HG02981 (cell line): ENCODE results near the gene GRM7.

Source experiments
- ATAC-seq: cut with Tn5 transposase; IDR thresholded peaks from one replicate; pipeline ENCODE4 v1.9.1; 2021; ENCODE audit warnings: mild to moderate bottlenecking, moderate library complexity; ENCODE audit not compliant: unreplicated experiment

The GRM7 gene

GRCh38 chr3:7562892-7563291, 702.0 kb downstream of the GRM7 start:
- ATAC-seq, result no peak

DNA sequence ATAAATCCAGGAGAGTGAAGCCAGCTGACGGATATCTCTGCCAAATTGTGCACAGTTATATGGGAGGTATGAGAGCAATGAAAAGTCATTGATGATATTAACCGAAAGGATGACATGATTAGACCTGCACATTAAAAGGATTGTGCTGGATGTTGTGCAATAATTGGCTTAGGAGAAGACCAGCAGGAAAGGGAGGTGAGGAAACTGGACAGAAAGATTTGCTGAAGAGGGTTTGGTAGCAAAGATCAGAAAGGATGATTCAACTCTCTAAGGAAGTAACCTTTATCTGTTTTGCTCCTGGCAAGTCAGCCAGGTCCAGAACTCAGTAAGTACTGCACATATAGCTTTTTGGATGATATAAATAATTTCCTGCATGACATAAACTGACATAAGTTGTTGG, 704.7 kb downstream of the GRM7 start:
- ATAC-seq, result no peak

- ATAC-seq, result no peak
Measured at GRCh38 chr3:7567160-7567559, 706.2 kb downstream of the GRM7 start.

DNA sequence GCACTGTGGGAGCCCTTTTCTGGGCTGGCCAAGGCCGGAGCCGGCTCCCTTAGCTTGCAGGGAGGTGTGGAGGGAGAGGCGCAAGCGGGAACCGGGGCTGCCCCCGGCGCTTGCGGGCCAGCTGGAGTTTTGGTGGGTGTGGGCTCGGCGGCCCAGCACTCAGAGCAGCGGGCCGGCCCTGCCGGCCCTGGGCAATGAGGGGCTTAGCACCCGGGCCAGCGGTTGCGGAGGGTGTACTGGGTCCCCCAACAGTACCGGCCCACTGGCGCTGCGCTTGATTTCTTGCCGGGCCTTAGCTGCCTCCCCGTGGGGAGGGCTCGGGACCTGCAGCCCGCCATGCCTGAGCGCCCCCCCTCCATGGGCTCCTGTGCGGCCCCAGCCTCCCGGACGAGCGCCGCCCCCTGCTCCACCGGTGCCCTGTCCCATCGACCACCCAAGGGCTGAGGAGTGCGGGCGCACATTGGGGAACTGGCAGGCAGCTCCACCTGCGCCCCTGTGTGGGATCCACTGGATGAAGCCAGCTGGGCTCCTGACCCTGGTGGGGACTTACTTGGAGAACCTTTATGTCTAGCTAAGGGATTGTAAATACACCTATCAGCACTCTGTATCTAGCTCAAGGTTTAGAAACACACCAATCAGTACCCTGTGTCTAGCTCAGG, 707.7 kb downstream of the GRM7 start:
- ATAC-seq, result no peak

- no peak for ATAC-seq
Measured at GRCh38 chr3:7573330-7573729, 712.4 kb downstream of the GRM7 start.

DNA sequence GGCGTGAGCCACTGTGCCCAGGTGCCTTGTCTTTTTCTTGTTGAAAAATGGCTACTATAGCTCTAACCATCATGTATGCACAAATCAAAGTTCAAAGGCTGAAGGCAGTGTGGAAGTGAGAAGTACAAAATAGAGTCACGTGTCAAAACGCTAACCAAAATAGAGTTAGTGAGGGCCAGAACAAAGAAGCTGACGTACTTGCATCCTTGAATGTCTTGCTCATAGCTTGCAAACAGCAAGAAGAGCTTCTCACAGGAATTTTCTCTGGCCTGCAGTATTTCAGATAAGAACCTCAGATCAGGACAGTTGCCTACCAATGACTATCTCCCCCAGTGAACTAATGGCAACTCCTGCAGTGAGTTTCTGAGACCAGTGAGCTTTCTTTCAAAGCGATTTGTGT, 713.5 kb downstream of the GRM7 start:
- no peak for ATAC-seq

GRCh38 chr3:7576071-7576470, 715.2 kb downstream of the GRM7 start:
- no peak for ATAC-seq

GRCh38 chr3:7576506-7576905, 715.6 kb downstream of the GRM7 start:
- ATAC-seq, result no peak

DNA sequence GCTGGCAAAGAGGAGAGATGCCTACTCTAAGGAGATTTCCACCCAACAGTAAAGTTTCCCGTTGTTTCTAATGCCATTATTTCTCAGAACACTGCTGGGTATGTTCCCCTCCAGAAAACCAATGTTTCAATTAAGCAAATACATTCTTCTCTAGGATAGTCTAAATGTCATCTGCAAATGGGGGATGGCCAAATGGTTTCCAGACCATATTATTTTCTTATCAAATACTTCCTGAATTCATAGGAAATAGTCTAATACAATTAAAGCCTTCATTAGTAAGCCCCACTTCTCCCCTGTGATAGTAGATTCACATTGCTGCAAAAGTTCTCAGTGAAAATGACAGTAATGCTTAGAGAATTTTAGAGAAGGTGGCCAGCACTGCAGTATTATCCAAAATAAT, 716.6 kb downstream of the GRM7 start:
- no peak for ATAC-seq

DNA sequence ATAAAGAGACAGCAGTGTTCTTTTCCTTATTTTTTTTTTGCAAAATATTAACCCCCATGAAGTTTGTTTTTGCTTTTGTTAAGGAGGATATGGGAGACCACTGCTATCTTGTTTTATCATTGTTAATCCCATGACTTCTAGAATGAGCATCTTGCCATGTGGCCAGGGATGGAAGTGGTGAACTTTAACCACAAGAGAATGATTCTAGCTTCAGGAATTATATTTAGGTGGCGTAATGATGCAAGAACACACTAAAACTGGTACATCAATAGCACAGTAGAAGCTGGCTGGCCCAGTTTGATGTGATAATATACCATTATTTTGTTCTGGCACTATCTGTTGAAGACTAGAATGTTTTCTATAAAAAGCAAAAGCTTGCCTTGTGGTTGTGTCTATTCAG, 720.9 kb downstream of the GRM7 start:
- ATAC-seq, result no peak

DNA sequence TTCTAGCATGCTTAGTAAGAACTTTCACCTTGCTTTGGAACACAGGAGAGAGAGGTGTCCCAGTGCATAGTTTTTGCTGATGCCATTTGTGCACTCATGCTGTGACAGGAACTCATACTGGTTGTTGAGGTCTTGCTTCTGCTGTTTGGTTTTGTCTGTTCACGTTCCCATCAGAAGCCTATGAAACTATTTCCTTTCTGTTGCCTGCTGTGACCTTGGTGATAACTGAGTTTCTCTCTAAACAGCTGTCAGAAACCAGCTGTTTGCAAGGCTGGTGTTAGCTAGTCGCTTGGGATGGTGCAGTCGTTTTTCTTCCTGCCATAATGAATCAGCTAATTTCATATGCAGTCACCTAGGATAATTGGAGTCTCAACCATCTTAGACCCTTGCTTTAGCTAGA, 724.1 kb downstream of the GRM7 start:
- no peak for ATAC-seq

GRCh38 chr3:7588236-7588635, 727.3 kb downstream of the GRM7 start:
- no peak for ATAC-seq

DNA sequence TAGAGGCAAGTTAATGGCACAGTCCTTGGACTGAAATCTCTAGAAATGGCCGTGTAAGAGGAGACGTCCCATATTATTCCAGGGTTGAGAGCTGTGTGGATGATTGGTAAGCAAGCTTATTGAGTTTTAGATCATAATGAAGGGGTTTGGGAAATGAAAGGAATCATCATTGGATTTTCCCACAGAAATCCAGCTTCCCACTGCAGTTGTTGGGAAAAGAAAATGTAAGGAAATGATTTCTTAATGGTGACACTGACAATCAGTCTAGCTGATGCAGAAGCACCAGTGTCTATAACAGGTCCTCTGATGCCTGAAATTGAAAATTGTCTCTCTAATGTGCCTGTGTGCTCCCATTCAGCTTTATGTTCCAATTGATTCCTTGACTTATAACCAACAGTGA, 728.6 kb downstream of the GRM7 start:
- no peak for ATAC-seq

GRCh38 chr3:7602297-7602696, 741.4 kb downstream of the GRM7 start:
- ATAC-seq, result no peak

GRCh38 chr3:7607083-7607482, 746.2 kb downstream of the GRM7 start:
- no peak for ATAC-seq

DNA sequence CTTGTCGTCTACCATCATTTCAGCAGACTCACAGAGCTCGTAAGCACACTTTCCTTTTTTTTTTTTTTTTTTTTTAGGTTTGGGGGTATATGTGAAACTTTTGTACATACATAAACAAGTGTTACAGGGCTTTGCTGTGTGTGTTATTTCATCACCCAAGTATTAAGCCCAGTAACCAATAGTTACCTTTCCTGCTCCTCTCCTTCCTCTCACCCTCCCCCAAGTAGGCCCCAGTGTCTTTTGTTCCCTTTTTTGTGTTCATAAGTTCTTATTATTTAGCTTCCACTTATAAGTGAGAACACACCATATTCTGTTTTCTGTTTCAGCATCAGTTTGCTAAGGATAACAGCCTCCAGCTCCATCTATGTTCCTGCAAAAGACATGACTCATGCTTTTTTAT, 746.8 kb downstream of the GRM7 start:
- ATAC-seq, result no peak

- ATAC-seq, result no peak
Measured at GRCh38 chr3:7610634-7611033, 749.7 kb downstream of the GRM7 start.

DNA sequence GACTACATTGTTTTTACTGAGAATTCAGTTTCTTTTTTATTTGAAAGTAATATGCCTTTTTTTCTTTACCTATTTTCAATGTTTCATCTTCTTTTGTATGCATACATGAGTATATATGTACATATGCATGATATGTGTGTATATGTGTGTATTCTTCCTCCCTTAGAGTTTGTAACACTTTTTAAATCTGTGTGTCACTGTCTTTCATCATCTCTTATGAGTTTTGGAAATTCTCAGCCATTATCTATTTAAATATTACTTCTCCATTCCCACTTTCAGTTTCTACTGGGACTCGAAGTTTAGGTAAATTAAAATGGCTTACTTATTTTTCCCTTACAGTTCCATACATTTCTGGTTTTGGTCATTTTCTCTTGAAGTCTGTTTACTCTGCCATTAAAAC, 754.1 kb downstream of the GRM7 start:
- no peak for ATAC-seq

DNA sequence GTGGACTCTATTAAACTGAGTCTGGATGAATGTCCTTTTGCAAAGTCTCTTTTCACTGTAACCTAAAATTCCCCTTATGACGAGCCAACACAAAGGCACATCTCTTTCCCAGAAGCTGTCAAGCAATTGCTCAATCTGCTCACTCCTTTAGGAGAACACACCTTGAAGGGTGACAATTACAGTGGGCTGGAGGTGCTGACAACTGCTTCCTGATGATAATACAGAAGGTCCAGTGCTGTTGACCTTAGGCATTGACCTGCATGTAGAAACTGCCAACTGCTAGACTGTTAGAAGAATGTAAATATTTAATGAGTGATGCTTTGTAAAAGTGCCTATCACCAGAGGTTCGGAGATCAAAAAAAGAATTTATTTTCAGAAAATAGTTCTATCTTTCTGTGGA, 757.7 kb downstream of the GRM7 start:
- ATAC-seq, result no peak

GRCh38 chr3:7620401-7620800, 759.5 kb downstream of the GRM7 start:
- ATAC-seq, result no peak

DNA sequence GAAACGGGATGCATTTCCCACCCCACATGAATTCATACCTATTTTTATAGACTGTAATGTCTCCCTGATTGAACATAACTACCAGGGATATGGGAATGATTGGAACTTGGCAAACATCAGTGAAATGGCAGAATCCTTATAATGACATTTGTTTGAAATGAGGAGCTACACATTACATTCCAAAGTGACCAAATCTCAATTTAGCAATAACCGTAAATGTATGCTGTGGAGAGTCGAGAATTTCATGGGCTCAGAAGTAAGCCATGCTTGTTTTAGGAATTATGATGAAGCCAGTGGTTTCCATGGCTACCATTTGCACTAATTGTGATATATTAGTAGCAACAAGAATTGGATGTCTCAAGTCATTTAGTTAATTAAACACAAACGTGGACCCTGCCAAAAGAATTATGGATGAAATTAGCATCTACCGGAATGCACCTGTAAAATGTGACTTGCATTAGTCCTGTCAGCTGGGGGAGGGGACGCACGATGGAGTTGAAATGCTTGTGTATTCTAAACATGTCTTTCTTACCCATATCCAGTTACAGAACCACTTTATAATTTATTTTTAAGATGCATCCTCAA, 760.2 kb downstream of the GRM7 start:
- ATAC-seq, result no peak

GRCh38 chr3:7621651-7622050, 760.7 kb downstream of the GRM7 start:
- ATAC-seq, result no peak

DNA sequence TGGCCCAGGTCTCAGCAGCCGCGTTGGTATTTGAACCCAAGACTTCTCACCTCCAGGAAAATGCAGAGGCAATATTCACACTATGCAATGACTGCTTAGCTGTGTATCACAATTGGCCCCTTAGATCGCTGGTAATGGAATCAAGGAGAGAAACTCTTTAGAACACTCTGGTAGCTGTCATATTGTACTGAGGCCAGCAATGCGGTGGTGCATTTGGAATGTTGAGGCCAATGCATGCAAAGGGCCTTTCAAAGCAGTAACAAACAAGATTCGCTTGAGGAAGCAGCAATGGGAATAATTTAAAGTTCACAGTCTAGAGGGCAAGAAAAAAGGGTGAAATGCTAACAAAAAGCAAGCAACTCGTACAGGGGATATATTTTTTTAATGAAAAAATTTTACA, 764.1 kb downstream of the GRM7 start:
- ATAC-seq, result no peak
